GM12892 (cell line): ENCODE results near the gene LOXL3.

ENCODE experiments used
- POLR2A ChIP-seq: IDR thresholded peaks from 2 replicates; pipeline ENCODE4 v1.6.1; 2011; ENCODE audit warnings: low read depth, low read length, control low read depth
- POLR2AphosphoS5 ChIP-seq: IDR thresholded peaks from 2 replicates; pipeline ENCODE4 v1.6.1; 2011; ENCODE audit warnings: low read depth, low read length, control low read depth

DNA sequence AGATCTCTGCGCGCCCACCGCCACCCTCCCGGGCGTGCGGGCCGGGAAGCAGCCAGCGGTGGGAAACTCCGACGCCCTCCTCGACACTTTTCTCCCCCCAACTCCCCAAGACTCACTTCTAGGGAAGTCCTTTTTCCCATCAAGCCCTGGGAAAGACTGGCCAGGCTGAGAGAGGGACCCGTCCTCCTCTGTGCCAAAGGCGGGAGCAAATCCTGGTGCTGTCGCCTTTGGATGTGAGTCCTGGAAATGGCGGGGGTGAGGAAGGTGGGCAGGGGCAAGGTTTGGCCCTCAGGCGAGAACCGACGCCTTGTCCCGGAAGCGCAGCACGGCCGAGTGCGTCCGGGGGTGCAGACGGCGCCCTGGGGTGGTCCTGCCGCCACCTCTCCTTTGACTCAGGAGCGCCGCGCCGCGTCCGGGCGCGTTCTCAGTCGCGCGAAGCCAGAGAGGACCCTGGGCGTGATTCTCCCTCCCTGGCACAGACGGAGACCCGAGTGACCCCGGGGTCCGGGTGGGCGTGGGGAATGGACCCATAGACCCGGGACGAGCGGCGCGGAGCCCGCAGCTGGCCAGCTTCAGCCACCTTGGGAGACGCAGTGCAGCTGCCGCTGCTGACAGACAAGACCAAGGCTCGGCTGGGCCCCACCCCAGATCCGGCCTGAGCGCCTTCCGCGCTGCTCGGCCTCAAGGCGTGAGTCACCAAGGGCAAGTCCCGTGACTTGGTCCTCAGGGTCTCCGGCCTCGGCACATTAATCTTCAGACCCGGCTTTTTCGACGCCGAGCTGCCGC, 50.8 kb downstream of the LOXL3 start:
- TF ChIP-seq POLR2A, result peak; percentile 58; the same call in 1 of the 2 replicates
- no peak for TF ChIP-seq POLR2AphosphoS5
